ES-I3 (cell line): ENCODE measurements around the gene DSCAML1.

Experiments used
- H3K36me3 ChIP-seq: 2 replicates; pipeline ENCODE4 v1.6.1; 2013; ENCODE audit warnings: mild to moderate bottlenecking, low read length, control low read depth, moderate library complexity; ENCODE audit not compliant: insufficient read depth
- H3K4me1 ChIP-seq: 2 replicates; pipeline ENCODE4 v1.6.1; 2013; ENCODE audit warnings: mild to moderate bottlenecking, control low read depth, low read length; ENCODE audit not compliant: insufficient read depth
- H3K9ac ChIP-seq: 2 replicates; pipeline ENCODE4 v1.6.1; 2013; ENCODE audit warnings: low read depth, mild to moderate bottlenecking, low read length, moderate library complexity
- H3K9me3 ChIP-seq: 2 replicates; pipeline ENCODE4 v1.6.1; 2013; ENCODE audit warnings: mild to moderate bottlenecking, low read length, moderate library complexity; ENCODE audit not compliant: control insufficient read depth, insufficient read depth

Gene DSCAML1

DNA sequence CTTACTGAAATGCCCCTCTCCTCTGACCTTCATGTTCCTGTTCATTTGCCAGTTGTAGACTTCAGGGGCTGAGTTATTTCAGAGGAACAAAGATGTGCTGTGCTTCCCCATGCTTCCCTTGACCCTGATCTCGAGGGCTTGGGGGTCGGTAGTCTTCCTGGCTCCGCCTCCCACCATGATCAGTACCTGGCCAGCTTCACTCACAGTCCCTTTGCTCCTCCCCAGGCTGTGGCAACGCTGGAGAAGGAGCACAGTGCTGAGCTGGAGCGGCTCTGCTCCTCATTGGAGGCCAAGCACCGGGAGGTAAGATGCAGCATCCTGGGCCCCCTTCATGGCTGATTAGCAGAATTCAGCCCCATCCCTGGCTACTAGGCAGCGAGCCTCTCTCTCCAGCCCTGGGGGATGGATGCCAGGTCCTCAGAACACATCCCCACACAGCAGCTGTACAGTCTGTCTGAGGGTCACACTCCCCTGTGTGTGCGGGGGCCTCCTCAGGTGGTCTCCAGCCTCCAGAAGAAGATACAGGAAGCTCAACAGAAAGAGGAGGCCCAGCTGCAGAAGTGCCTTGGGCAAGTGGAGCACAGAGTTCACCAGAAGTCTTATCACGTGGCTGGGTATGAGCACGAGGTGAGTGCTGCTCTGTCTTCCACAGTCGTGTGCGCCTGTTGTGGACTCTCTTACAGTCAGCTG, 404.9 kb downstream of the DSCAML1 start:
- H3K9me3 ChIP-seq = no peaks in the 10 kb centered on the region
- no peaks in the 10 kb centered on the region for H3K4me1 ChIP-seq
- no peak overlapping the region for H3K9ac ChIP-seq
- peaks cover 3% of the 10 kb centered on the region for H3K36me3 ChIP-seq

DNA sequence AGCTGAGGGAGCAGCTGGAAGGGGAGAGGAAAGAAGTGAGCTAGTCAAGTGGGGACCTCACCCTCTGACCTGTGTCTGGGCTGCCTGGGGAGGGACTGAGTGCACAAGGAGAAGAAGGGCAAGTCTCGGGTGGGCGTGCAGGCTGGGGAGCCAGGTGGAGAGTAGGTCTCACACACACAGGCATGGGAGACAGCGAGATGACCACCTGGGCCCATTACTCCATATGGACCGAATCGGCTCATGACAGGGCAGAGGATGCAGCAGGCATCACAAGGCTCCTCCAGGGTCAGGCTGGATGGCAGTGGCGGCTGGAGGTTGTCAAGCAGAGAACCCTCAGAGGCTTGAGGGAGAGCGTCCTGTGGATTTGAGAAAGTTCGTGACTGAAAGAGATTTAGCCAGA, 405.8 kb downstream of the DSCAML1 start:
- Histone ChIP-seq H3K4me1 (no peaks in the 10 kb centered on the region), H3K9me3 (no peaks in the 10 kb centered on the region), H3K36me3 (peaks cover 3% of the 10 kb centered on the region), H3K9ac (no peak overlapping the region)

DNA sequence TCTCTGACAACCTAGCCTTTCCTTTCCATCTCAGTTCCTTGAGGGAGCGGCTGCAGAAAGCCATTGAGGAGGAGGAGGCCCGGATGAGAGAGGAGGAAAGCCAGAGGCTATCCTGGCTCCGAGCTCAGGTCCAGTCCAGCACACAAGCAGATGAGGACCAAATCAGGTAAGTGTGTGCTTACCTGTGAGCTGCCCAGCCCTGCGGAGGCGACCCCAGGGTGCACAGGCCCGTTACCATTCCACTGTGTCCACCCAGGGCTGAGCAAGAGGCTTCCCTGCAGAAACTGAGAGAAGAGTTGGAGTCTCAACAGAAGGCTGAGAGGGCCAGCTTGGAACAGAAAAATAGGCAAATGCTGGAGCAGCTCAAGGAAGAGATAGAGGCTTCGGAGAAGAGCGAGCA, 406.3 kb downstream of the DSCAML1 start:
- no peaks in the 10 kb centered on the region for H3K9me3 ChIP-seq
- H3K4me1 ChIP-seq = no peaks in the 10 kb centered on the region
- no peak overlapping the region for H3K9ac ChIP-seq
- peaks cover 3% of the 10 kb centered on the region for H3K36me3 ChIP-seq

DNA sequence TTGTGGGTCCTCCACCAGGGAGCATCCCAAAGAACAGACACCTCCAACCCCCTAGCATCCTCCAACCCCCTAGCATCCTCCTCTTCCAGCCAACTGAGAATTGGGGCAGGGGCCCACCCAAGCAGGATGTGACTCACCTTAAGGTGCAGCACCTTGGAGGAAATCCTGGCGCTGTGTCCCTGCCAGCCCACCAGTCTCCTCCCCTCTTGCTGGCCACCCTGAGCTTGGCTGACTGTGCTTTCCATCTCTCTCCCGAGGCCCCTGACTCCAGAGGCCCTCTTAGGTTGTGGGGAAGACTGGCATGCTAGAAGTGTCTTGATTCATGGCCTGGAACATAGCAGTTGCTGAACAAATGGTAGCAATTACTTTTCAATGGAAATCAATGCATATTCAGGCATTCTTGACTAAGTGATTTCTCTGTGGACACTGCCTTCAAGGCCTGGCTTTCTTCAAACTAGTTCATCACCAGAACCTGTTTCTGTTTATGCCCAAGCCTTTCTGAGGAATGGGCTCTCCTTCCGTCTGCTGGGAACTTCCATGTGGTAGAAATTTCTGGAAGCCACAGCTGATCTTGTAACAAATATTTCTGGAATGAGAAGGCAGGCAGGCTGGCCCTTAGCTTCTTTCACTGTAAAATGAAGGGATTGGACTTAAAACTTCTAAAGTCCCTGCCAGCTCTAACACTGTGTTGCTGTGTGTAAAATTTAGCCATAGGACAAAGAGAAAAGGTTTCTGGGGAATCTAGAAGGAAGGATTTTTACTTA, 408.8 kb downstream of the DSCAML1 start:
- Histone ChIP-seq H3K9ac (no peak overlapping the region), H3K4me1 (no peaks in the 10 kb centered on the region), H3K36me3 (peaks cover 5% of the 10 kb centered on the region), H3K9me3 (no peaks in the 10 kb centered on the region)

DNA sequence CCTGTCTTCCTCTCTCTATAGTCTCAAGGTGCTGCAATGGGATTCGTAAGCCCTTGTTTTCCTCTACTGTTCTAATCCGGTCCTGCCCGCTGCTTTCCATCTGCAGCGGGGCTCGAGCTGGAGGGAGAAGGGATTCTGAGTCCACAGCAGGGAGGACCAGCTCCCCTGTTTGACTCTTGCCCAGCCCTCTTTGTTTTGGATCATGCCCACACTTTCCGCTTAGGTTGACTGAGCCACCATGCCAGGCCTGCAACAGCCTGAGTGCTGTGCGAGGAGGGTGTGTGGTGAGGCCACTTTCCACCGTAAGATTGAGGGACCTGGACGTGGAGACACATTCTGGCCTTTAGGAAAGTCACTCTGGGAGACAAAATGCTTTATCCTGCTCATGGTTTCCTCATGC, 411.1 kb downstream of the DSCAML1 start:
- peaks cover 5% of the 10 kb centered on the region for H3K36me3 ChIP-seq
- H3K9ac ChIP-seq = no peak overlapping the region
- H3K9me3 ChIP-seq = no peaks in the 10 kb centered on the region
- no peaks in the 10 kb centered on the region for H3K4me1 ChIP-seq

DNA sequence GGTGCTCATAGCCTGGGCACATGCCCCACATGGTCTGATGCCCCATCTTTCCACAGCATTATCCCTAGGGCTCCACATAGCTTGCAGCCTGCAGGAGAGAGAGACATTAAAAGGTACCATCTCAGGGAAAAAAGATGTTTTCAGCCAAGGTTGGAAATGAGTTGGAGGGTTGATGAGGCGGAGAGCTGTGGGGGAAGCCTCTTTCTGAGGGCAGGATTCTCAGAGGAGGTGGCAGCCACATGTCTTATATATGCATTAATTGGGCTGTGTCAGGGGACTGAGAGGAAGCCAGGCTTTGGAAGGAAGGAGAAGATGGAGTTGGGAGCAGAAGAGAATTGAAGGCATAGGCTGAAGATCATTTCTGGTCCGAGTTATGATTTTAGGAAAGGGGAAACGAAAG, 411.5 kb downstream of the DSCAML1 start:
- Histone ChIP-seq H3K9ac (no peak overlapping the region), H3K36me3 (peaks cover 5% of the 10 kb centered on the region), H3K4me1 (no peaks in the 10 kb centered on the region), H3K9me3 (no peaks in the 10 kb centered on the region)

DNA sequence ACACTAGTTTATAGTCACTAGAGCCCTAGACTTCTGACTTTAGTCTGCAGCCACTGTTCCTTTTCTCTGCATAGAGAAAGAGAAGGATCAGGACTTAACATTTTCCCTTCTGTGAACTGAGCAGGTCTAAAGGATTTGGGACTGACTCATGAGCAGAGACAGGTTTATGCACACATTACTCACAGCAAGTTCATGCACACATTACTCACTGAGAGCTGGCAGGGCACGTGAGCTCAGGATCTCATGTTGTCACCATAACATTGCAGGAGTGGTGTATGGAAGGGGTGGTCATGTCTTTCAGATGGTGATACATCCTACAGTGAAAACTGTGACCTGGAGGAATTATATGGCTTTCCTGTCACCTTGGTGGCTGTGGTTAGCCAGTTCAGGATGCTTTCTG, 413.0 kb downstream of the DSCAML1 start:
- Histone ChIP-seq H3K9me3 (no peaks in the 10 kb centered on the region), H3K4me1 (no peaks in the 10 kb centered on the region), H3K36me3 (peaks cover 5% of the 10 kb centered on the region), H3K9ac (no peak overlapping the region)

DNA sequence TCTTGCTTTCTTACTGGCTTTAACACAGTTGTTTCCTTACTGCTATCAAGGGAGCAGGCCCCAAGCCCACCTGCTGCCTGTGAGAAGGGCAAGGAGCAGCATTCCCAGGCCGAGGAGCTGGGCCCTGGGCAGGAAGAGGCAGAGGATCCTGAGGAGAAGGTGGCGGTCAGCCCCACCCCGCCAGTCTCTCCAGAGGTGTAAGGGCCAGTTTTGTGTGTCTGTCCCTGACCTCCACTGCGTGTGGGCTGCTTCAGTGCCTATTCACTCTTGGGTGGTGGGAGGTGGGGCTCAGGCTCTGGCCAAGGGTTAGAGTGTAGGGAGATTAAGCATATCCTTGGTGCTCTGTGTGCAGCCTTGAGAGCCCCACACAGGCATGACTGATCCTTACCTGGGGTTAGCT, 414.3 kb downstream of the DSCAML1 start:
- peaks cover 2% of the 10 kb centered on the region; the same call in 1 of the 2 replicates for H3K36me3 ChIP-seq
- no peaks in the 10 kb centered on the region for H3K4me1 ChIP-seq
- no peak overlapping the region for H3K9ac ChIP-seq

DNA sequence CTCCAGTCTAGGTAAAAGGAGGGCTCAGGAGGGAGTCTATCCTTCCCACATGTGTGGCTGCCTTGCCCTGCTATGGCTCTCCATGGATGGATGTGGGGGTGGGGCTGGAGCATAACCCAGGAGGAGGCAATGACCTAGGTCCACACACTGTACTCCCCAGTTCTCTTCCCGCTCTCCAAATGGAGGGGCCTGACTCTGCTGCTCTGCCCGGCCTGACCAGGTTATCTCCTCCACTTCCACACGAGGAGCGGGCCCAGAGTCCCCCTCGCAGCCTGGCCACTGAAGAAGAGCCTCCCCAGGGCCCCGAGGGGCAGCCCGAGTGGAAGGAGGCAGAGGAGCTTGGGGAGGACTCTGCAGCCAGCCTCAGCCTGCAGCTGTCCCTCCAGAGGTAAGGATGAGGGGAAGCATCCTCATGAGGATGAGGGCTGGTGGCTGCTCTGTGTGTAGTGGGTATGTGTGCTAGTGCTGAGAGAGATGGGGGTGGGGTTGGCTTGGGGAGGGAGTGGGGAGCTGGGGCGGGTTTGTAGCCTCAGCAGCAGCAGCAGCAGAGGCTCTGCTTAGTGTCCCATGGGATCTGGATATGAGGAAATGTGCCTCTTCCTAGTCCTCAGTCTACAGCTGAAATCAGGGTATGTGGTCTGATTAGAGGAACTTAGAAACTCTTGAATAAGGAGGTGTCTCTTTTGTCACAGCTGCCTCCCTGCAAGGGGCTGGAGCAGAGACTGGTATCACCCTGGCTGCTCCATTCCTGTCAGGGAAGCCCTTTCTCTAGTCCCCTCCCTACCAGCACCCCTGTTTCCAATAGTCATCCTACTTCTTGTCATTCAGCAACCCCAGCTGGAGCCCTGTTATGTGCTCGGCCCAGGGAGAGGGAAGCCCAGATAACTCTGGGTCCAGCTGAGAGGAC, 415.3 kb downstream of the DSCAML1 start:
- no peaks in the 10 kb centered on the region for H3K4me1 ChIP-seq
- H3K9me3 ChIP-seq = no peaks in the 10 kb centered on the region
- no peak overlapping the region for H3K9ac ChIP-seq
- peaks cover 2% of the 10 kb centered on the region; the same call in 1 of the 2 replicates for H3K36me3 ChIP-seq

More for the DNA sequence above, 414.3 kb downstream of the DSCAML1 start:
- no peaks in the 10 kb centered on the region for H3K9me3 ChIP-seq

DNA sequence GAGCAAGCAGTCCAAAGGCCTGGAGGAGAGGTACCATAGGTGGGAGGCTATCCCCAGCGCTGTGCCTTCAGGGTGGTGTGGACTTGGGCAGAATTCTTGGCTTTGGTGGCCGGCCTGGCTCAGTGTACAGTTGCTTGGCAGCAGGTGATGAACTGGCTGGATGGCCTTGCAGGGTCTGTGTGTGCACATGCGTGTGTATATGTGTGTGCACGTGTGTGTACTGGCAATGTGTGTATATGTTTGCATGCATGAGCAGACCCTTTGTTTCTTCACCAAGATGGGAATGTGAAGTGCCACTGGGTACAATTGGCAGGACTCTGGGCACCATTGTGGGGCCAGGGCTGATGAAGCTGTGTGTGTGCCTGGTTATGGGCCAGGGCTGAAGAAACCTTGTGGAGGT, 416.3 kb downstream of the DSCAML1 start:
- no peaks in the 10 kb centered on the region for H3K4me1 ChIP-seq
- no peak overlapping the region for H3K9ac ChIP-seq
- no peaks in the 10 kb centered on the region for H3K9me3 ChIP-seq
- H3K36me3 ChIP-seq = peaks cover 1% of the 10 kb centered on the region; the same call in 1 of the 2 replicates

DNA sequence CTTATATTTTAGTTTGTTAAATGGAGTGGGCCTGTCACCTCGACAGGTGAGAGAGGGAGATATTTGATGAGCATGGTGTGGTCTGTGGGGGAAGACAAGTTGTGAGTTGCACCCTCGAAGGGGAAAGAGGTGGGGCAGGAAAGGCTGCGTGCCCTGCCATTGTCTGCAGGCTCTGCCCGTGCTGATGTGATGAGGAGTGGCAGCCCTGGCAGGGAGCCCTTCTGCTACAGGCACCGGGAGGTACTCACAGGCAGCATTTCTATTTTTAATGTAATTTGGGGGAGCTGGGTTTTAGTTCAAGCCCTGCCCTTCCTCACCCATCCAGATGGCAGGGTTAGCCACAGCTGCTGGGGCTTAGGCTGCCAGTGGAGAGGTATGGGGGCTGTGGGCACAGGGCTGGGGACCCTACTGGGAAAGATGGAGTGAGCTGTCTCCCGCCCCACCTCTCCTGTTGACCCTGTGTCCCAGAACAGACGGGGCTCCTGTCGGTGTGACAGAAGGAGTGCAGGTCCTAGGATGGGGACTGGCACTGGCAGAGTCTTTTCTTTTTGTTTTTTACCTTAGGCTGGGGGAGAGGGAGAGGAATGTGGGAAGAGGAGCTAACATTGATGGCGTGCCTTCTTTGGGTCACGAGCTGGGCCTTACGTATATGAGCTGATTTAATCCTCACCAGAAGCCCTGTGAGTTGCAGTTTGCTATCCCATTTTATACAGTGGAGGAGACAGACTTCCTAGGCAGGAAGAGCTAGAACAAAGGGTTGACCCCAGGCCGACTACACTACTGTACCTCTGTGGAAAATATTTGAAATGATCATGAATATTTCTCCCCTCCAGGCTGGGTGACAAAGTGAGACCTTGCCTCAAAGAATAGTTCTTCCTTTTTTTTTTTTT, 417.8 kb downstream of the DSCAML1 start:
- Histone ChIP-seq H3K4me1 (no peaks in the 10 kb centered on the region), H3K9ac (no peak overlapping the region), H3K9me3 (no peaks in the 10 kb centered on the region), H3K36me3 (no peaks in the 10 kb centered on the region; the same call in 1 of the 2 replicates)
